ENCODE data around the gene ICA1. TPM values are rescaled to one million over a fixed set of nuclear protein-coding genes. Genes with fewer than 3 reads are reported as not detected.

Gene ICA1
- total RNA-seq, 1 experiment from 2014 or later: 0.98 TPM

GRCh38 chr7:8165150-8165549 lies 96.8 kb downstream of the ICA1 start:
- no peak for DNase-seq (ENCODE audit: low read depth)

GRCh38 chr7:8162181-8162580 lies 99.8 kb downstream of the ICA1 start:
- no peak for DNase-seq (ENCODE audit: low read depth)

DNA sequence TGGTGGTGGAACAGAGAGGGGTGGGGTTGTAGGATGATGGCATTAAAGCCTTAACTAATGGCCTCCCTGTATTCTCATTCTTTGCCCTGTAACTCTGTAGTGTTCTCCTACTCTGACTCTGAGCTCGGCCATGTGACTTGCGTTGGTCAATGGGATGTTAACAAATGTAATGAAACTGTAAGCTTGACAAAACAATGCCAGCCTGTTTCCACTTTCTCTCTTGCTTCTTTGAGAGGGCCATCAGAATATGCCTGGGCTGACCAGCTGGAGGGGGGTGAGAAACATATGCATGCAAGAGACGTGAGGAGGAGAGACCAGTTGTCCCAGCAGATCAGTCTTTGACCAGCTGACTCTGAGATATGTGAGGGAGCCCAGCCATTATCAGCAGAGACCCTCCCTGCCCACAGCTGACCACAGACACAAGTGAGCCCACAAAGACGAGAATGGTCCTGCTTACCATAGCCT lies 100.6 kb downstream of the ICA1 start:
- DNase-seq (ENCODE audit: low read depth): peak; percentile 49

GRCh38 chr7:8160779-8161345 lies 101.1 kb downstream of the ICA1 start:
- peak; percentile 59 for DNase-seq (ENCODE audit: low read depth)

DNA sequence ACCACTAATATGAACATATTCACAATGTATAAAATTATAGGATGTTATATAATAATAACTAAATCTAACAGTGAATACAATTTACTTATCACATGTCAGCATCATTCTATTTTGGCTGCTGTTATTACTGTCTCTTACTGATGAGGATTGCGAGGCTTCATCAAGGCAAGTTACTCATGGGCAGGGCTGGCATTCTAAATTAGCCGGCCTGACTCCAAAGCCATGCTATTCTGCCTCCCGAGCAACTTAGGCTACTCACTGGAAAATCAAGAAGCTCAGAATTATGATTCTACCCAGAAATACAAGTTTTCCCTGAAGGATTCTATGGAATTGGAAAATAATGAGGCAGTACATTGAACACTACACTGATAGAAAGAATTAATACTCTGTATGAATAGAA lies 101.7 kb downstream of the ICA1 start:
- DNase-seq (ENCODE audit: low read depth): no peak

DNA sequence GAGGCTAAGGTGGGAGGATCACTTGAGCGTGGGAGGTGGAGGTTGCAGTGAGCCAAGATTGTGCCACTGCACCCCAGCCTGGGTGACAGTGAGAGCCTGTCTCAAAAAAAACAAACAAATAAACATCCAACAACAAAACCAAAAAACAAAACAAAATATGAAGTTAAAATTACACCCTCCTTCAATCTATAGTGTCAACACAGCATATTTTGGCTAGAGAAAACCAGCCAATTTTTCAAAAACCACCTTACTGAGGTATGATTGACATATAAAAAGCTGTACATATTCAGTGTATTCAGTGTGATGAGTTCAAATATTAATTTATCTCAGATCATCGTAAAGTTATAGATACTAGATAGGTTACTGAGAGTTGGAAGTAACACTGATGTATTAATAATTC lies 102.4 kb downstream of the ICA1 start:
- DNase-seq (ENCODE audit: low read depth): no peak

DNA sequence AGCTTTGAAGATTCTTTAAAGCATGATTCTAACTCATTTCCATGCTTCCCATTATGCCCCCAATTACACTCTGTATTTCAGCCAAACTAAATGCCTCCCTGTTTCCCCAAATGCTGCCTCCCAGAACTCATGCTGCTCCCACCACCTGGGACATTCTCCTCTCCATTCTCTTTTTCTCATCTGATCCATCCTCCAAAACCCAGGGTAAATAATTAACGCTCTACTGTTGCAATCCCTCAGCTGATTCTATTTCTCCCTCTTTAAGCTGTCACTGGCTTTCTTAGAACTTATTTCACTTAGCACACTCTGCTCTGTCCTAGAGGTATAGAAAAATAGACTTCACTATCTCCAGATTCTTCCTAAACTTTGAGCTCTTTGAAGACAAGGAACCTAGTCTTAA lies 104.7 kb downstream of the ICA1 start:
- DNase-seq (ENCODE audit: low read depth): no peak

DNA sequence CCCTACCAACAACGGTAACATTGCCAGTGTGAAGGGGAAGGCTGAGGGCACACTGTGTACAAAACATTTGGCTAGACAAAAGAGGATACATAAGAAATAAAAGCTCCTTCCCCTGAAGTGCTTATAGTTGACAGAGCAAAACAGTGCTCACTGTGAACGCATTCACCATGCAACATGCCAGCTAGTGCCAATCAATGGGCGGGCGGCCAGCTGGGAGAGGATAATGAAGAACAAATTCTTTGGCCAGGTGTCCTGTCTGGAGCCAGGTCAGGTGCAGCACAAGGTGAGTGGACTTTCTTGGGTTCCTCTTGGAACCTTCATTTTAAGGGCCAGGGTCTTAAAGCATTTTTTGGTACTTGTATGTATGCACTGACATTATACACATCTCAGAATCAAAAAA lies 106.1 kb downstream of the ICA1 start:
- DNase-seq (ENCODE audit: low read depth): no peak

- DNase-seq (ENCODE audit: low read depth): no peak
Observed at GRCh38 chr7:8154272-8154671, 107.7 kb downstream of the ICA1 start.

GRCh38 chr7:8152489-8153192 lies 109.3 kb downstream of the ICA1 start:
- DNase-seq (ENCODE audit: low read depth): no peak

- DNase-seq (ENCODE audit: low read depth): no peak
Observed at GRCh38 chr7:8151161-8151725, 110.7 kb downstream of the ICA1 start.

DNA sequence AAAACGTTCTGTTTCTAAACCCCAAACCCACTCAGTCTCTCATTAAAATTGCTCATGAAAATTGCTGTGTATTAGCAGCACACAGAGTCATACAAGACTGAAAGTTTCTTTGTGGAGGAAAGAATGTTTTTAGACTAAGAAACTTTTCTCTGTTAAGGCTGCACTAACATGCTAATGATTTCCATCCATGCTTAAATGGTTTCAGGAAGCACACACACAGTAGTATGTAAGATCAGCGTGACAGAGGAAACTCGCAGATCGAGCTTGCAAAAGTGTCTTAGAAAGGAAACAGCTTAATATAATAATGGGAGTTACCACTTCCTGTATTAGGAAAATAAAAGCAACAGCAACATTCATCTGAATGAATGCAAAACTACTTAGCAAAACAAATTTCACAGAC lies 112.7 kb downstream of the ICA1 start:
- no peak for DNase-seq (ENCODE audit: low read depth)

- DNase-seq (ENCODE audit: low read depth): no peak
Observed at GRCh38 chr7:8147760-8148463, 114.1 kb downstream of the ICA1 start.

DNA sequence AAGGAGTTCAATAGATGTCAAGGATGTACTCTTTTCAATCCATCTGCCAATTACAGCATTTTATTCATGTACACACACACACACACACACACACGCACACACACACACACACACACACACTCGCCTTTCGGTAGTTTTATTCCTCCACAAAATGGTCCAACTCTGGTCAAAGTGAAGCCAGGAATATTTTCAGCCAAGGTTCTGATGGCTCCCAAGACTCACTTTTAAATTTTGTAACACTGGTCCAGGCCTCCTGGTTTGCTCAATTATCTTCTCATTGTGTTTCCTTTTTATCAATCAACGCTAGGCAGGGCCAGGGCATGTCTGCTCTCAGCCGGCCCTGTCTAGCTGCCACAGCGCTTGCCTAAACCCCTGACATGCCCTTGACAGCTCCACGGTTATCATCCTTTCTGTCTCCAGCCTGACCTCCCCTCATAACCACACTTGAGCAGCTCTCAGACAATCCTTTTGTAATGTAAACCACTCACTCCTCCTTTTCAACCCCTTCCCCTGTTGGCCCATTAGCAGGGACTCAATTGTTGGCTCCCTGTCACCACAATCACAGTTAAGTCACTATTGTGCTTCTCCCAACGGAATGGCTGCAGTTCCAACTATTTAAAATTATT lies 115.1 kb downstream of the ICA1 start:
- DNase-seq (ENCODE audit: low read depth): no peak

DNA sequence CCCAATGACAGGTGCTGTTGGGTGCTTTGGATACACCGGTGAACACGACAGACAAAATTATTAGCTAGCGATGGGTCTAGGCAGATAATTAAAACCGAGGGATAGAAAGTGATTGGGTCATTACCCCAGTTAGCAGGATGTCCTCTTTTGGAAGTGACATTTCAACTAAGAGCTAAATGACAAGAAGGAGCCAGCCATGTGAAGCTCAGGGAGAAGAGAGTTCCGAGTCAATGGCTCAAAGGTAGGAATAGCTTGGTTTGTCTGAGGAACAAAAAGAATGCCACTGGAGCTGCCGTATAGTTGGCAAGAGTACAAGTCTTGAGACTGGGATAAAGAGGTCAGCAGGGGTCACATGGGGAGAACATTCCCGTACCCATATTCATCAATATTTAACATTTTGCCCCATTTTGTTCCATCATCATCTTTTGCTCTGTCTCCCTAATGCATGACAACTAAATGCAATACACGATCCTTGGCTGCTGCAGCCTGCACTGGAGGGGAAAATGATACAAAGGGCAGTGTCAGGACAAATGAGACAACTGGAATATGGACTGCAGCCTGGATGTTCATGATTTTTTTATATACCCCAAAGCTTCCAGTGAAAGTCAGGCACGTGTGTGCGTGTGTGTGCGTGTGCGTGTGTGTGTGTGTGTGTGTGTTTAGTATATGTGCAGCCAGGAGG lies 115.7 kb downstream of the ICA1 start:
- DNase-seq (ENCODE audit: low read depth): no peak

- no peak for DNase-seq (ENCODE audit: low read depth)
Observed at GRCh38 chr7:8144856-8145255, 117.1 kb downstream of the ICA1 start.

DNA sequence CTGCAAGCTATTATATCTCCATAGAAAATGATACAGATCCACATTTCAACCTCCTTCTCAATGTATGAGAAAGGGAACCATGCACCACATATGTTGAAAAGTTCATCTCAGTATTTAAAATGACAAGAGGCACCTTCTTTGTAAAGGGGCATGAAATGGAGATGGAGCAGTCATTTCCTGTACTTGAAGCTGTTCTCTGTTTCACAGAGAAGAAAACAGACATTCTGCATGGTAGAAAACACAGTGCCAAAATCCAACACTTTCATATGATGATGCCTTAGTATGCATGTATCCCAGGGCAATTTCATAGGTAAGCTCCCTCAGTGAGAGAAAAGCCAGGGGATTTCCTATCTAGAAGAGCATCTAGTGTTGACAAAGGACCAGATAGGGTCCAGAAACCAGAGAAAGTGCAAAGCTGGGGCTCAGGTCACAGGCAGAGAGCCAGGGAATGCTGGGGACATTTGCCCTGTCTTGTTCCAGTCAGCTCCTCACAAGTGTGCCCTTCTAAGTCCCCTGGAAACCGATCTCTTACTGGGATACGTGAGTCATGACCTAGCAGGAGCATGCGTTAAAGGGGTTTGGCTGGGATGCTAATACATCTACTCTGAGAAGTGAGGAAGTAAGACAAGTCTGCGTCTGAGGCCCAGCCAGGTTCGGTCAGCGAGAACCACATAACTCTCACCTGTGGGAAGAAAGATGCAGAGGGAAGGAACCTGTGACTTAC lies 118.7 kb downstream of the ICA1 start:
- DNase-seq (ENCODE audit: low read depth): peak; percentile 54

GRCh38 chr7:8142477-8142876 lies 119.5 kb downstream of the ICA1 start:
- no peak for DNase-seq (ENCODE audit: low read depth)

- no peak for DNase-seq (ENCODE audit: low read depth)
Observed at GRCh38 chr7:8141070-8141469, 120.9 kb downstream of the ICA1 start.

- no peak for DNase-seq (ENCODE audit: low read depth)
Observed at GRCh38 chr7:8136051-8136730, 125.8 kb downstream of the ICA1 start.

Data from HT1080 (cell line).